B cell (primary cell): Measurements from ENCODE around the gene SCARB1. TPM values are rescaled to one million over a fixed set of nuclear protein-coding genes. Genes with fewer than 3 reads are reported as not detected.

Experiments
- ATAC-seq: fragments of 200-7000 bp; cut with Tn5 transposase; one replicate; pipeline ENCODE4 v1.10.0; 2021; ENCODE audit warnings: low read depth, mild to moderate bottlenecking, moderate number of reproducible peaks, moderate library complexity
- CTCF ChIA-PET: fragments of 350-600 bp; sonication (Branson Sonifier 250); formaldehyde crosslinking; loops from one replicate; lab custom pipeline; 2021; ENCODE audit warnings: antibody characterized with exemption, inconsistent platforms; lab: Charles Lee
- POLR2A ChIA-PET: fragments of 350-600 bp; sonication (Branson Sonifier 250); formaldehyde crosslinking; loops from one replicate; lab custom pipeline; 2021; ENCODE audit warnings: antibody characterized with exemption; lab: Charles Lee
- DNase-seq: peaks from one replicate; pipeline ENCODE4 v3.0.0; 2013
- H2AFZ ChIP-seq: 2 replicates; pipeline ENCODE4 v1.6.1; 2012; ENCODE audit warnings: mild to moderate bottlenecking, low read depth, low read length; ENCODE audit not compliant: insufficient read depth, poor library complexity, severe bottlenecking
- H3K27ac ChIP-seq, 2 donors: 1 replicate in 1 of 2; 2 replicates in 1 of 2; pipeline ENCODE4 v1.5.1; 2012 to 2013; ENCODE audit warnings: low read length in 2 of 2, mild to moderate bottlenecking in 2 of 2, moderate library complexity in 1 of 2
- H3K27me3 ChIP-seq, 4 experiments: fragments of 200-600 bp in 1 of 4; sonication (generic) in 1 of 4; replicated peaks in 1 of 4; 1 replicate in 2 of 4; 2 replicates in 2 of 4; pipeline versions ENCODE4 v1.6.1 to v1.7.0; 2013 to 2016; ENCODE audit warnings: low read length in 3 of 4, mild to moderate bottlenecking in 2 of 4, mixed read lengths in 1 of 4, moderate library complexity in 1 of 4; ENCODE audit not compliant: insufficient read depth in 4 of 4, control insufficient read depth in 3 of 4; ENCODE audit errors: control extremely low read depth in 1 of 4
- H3K36me3 ChIP-seq, 2 experiments: replicated peaks in 1 of 2; 1 replicate in 1 of 2; 2 replicates in 1 of 2; pipeline versions ENCODE4 v1.6.1 to v1.7.1; 2013; ENCODE audit warnings: low read length in 1 of 2; ENCODE audit not compliant: insufficient read depth in 2 of 2, control insufficient read depth in 1 of 2; ENCODE audit errors: control extremely low read depth in 1 of 2, extremely low read depth in 1 of 2
- H3K4me1 ChIP-seq, 2 donors: fragments of 200-600 bp in 1 of 2; sonication (generic) in 1 of 2; 1 replicate in 1 of 2; 2 replicates in 1 of 2; pipeline versions ENCODE4 v1.5.1 to v1.6.1; 2013 to 2017; ENCODE audit warnings: low read length in 2 of 2; ENCODE audit not compliant: control insufficient read depth in 2 of 2, insufficient read depth in 2 of 2
- H3K4me2 ChIP-seq: replicated peaks from 2 replicates; pipeline ENCODE3; 2012; ENCODE audit warnings: mild to moderate bottlenecking, low read depth, low read length; ENCODE audit not compliant: poor library complexity, severe bottlenecking
- H3K4me3 ChIP-seq, 5 experiments: fragments of 200-600 bp in 1 of 5; sonication (generic) in 1 of 5; 1 replicate in 3 of 5; 2 replicates in 2 of 5; pipeline versions ENCODE4 v1.5.1 to v1.7.0; 2011 to 2016; ENCODE audit warnings: low read length in 4 of 5, mild to moderate bottlenecking in 4 of 5, low read depth in 2 of 5, control low read depth in 1 of 5, moderate library complexity in 1 of 5; ENCODE audit not compliant: insufficient read depth in 1 of 5; ENCODE audit errors: control extremely low read depth in 1 of 5, extremely low read depth in 1 of 5
- H3K79me2 ChIP-seq: fragments of 200-600 bp; sonication (generic); one replicate; pipeline ENCODE4 v1.6.0; 2016; ENCODE audit warnings: low read length; ENCODE audit not compliant: control insufficient read depth, insufficient read depth
- H3K9ac ChIP-seq: fragments of 200-600 bp; sonication (generic); 2 replicates; pipeline ENCODE4 v1.6.1; 2017; ENCODE audit warnings: mild to moderate bottlenecking, low read length, moderate library complexity
- H3K9me3 ChIP-seq, 3 donors: one replicate each; pipeline versions ENCODE4 v1.6.1 to v1.7.1; 2013; ENCODE audit warnings: low read length in 2 of 3; ENCODE audit not compliant: control insufficient read depth in 2 of 3, insufficient read depth in 1 of 3; ENCODE audit errors: control extremely low read depth in 1 of 3
- H4K20me1 ChIP-seq: 2 replicates; pipeline ENCODE4 v1.6.0; 2012; ENCODE audit warnings: mild to moderate bottlenecking, low read length; ENCODE audit not compliant: insufficient read depth, control insufficient read depth, poor library complexity, severe bottlenecking
- H3K27ac Mint-ChIP-seq: one replicate; pipeline ENCODE4 v1.8.0; 2021; ENCODE audit warnings: mixed read lengths
- H3K27me3 Mint-ChIP-seq: one replicate; pipeline ENCODE4 v1.8.0; 2021; ENCODE audit warnings: mixed read lengths
- H3K4me1 Mint-ChIP-seq: one replicate; pipeline ENCODE4 v1.8.0; 2021; ENCODE audit warnings: mixed read lengths
- H3K4me3 Mint-ChIP-seq: one replicate; pipeline ENCODE4 v1.8.0; 2021; ENCODE audit warnings: mixed read lengths
- H3K9me3 Mint-ChIP-seq: one replicate; pipeline ENCODE4 v1.8.0; 2022; ENCODE audit warnings: mixed read lengths; ENCODE audit not compliant: insufficient read depth
- CTCF ChIP-seq: fragments of 200-600 bp; IDR thresholded peaks from one replicate; pipeline ENCODE4 v1.8.0; 2022; ENCODE audit warnings: antibody characterized with exemption, mild to moderate bottlenecking
- EZH2 ChIP-seq: IDR thresholded peaks from 2 replicates; pipeline ENCODE4 v1.6.1; 2012; ENCODE audit warnings: borderline replicate concordance, low read depth, mild to moderate bottlenecking, moderate library complexity, low read length; ENCODE audit not compliant: insufficient read depth, poor library complexity, severe bottlenecking
- WGBS: methylation state at CpG from one replicate; pipeline ENCODE4 v1.1.5; 2013; ENCODE audit warnings: missing lambda C conversion rate; ENCODE audit not compliant: insufficient coverage; 5-methylcytosine and 5-hydroxymethylcytosine counted together
- intact Hi-C: fragments of 100-400 bp; cut with micrococcal nuclease; formaldehyde crosslinking; loops from one replicate; pipeline ENCODE4 v1.10.0; 2022
- polyA plus RNA-seq: library from polyadenylated mRNA; depleted of rRNA; stranded (reverse); fragments of >200 nt; gene quantifications from 2 replicates; pipeline ENCODE4 v1.2.3, GENCODE V29; 2012
- total RNA-seq, 2 donors: library from RNA; stranded (reverse); fragments of 120-200 nt in 1 of 2; gene quantifications; 1 replicate in 1 of 2; 2 replicates in 1 of 2; pipeline versions ENCODE4 v1.2.3 to v1.2.4, GENCODE V29; 2013 to 2022

SCARB1 gene
- total and polyA plus RNA-seq, 2 donors (not counting 1 experiment from before 2014, with no cell fraction given): 26.8 to 30.7 TPM

GRCh38 chr12:124816295-124816854 lies 47.3 kb downstream of the SCARB1 start:
- H3K27ac Mint-ChIP-seq: no peak overlapping the region
- Histone ChIP-seq H3K9ac (no peak overlapping the region), H3K79me2 (peaks cover 31% of the 10 kb centered on the region), H2AFZ (no peak overlapping the region), H3K4me2 (no peak overlapping the region), H3K4me3 (no peak overlapping the region), H3K27ac (no peak overlapping the region), H3K4me1 (no peaks in the 10 kb centered on the region), H3K36me3 (peaks cover 2 to 13% of the 10 kb centered on the region in 2 experiments), H4K20me1 (no peaks in the 10 kb centered on the region), H3K9me3 (peaks cover 0 to 5% (median 0%) of the 10 kb centered on the region in 3 donors), H3K27me3 (no peaks in the 10 kb centered on the region)
- no peak overlapping the region for H3K4me3 Mint-ChIP-seq
- no peaks in the 10 kb centered on the region for H3K9me3 Mint-ChIP-seq
- TF ChIP-seq EZH2: no peak
- TF ChIP-seq CTCF: no peak
- POLR2A ChIA-PET: interaction anchor here (0.5 kb wide), 1 partner anchor 8 kb away, joined by 9 read pairs; no protein-coding TSS in a partner anchor
- CTCF ChIA-PET: no interaction called here
- 95% methylated on average over 14 of the region's 15 CpGs for WGBS
- no peaks in the 10 kb centered on the region for H3K27me3 Mint-ChIP-seq
- no peak for ATAC-seq
- no peaks in the 10 kb centered on the region for H3K4me1 Mint-ChIP-seq
- no peak for DNase-seq
- intact Hi-C loops: no loop called here

GRCh38 chr12:124814741-124815613 lies 48.7 kb downstream of the SCARB1 start:
- ATAC-seq (no peak), DNase-seq (no peak)
- Mint-ChIP-seq H3K27me3 (no peaks in the 10 kb centered on the region), H3K4me1 (no peaks in the 10 kb centered on the region), H3K27ac (no peak overlapping the region), H3K9me3 (no peaks in the 10 kb centered on the region), H3K4me3 (no peak overlapping the region)
- H3K27me3 ChIP-seq: no peaks in the 10 kb centered on the region
- no peak overlapping the region for H3K9ac ChIP-seq
- H2AFZ ChIP-seq: no peak overlapping the region
- TF ChIP-seq CTCF: no peak
- no peak for TF ChIP-seq EZH2
- no peak overlapping the region for H3K4me2 ChIP-seq
- H3K27ac ChIP-seq: no peak overlapping the region
- intact Hi-C loops: no loop called here
- no peak overlapping the region for H3K4me3 ChIP-seq
- no peaks in the 10 kb centered on the region for H4K20me1 ChIP-seq
- ChIA-PET CTCF (no interaction called here), POLR2A (no interaction called here)
- WGBS: 95% methylated on average over 38 of the region's 38 CpGs
- H3K4me1 ChIP-seq: no peaks in the 10 kb centered on the region
- peaks cover 0 to 5% (median 0%) of the 10 kb centered on the region in 3 donors for H3K9me3 ChIP-seq
- H3K79me2 ChIP-seq: peaks cover 17% of the 10 kb centered on the region
- peaks cover 2 to 16% of the 10 kb centered on the region in 2 experiments for H3K36me3 ChIP-seq
